Retinal pigment epithelial cell (primary cell): Measurements from ENCODE around the gene CD8A.

Experiments used
- DNase-seq: peaks from one replicate; pipeline ENCODE4 v3.0.0-alpha.2; 2010; ENCODE audit warnings: low read depth
- H3K4me3 ChIP-seq: 2 replicates; pipeline ENCODE4 v1.5.1; 2011; ENCODE audit warnings: mild to moderate bottlenecking, low read length, control low read depth, moderate library complexity
- CTCF ChIP-seq: conservative IDR thresholded peaks from 2 replicates; pipeline ENCODE4 v1.5.1; 2011; ENCODE audit warnings: low read depth, low read length, control low read depth, inconsistent platforms

CD8A gene

GRCh38 chr2:86774862-86775261 lies 15.9 kb downstream of the CD8A start:
- no peak overlapping the region for H3K4me3 ChIP-seq
- TF ChIP-seq CTCF, result no peak
- DNase-seq, result no peak

- DNase-seq, result no peak
- no peak overlapping the region for H3K4me3 ChIP-seq
- TF ChIP-seq CTCF, result no peak
Observed at GRCh38 chr2:86772611-86773010, 18.1 kb downstream of the CD8A start.

- no peak overlapping the region for H3K4me3 ChIP-seq
- no peak for TF ChIP-seq CTCF
- no peak for DNase-seq
Observed at GRCh38 chr2:86770816-86771301, 19.9 kb downstream of the CD8A start.

GRCh38 chr2:86769838-86770237 lies 20.9 kb downstream of the CD8A start:
- no peak overlapping the region for H3K4me3 ChIP-seq
- TF ChIP-seq CTCF, result no peak
- DNase-seq, result no peak

GRCh38 chr2:86768189-86768949 lies 22.3 kb downstream of the CD8A start:
- TF ChIP-seq CTCF, result no peak

GRCh38 chr2:86765310-86765695 lies 25.4 kb downstream of the CD8A start:
- no peak for TF ChIP-seq CTCF
- DNase-seq, result no peak
- H3K4me3 ChIP-seq, result no peak overlapping the region

More at GRCh38 chr2:86768189-86768949, 22.3 kb downstream of the CD8A start:
- no peak overlapping the region for H3K4me3 ChIP-seq
- no peak for DNase-seq

- no peak for DNase-seq
- no peak overlapping the region for H3K4me3 ChIP-seq
- TF ChIP-seq CTCF, result peak; percentile 79
Observed at GRCh38 chr2:86764661-86765309, 25.9 kb downstream of the CD8A start.
